K562 (cell line): ENCODE data around the gene CREB3L2. TPM values are rescaled to one million over a fixed set of nuclear protein-coding genes. Genes with fewer than 3 reads are reported as not detected.

Experiments
- ASH1L ChIP-seq: fragments of 450-650 bp; IDR thresholded peaks from 2 replicates; pipeline ENCODE4 v1.6.1; 2018; ENCODE audit warnings: borderline replicate concordance, mild to moderate bottlenecking, low read depth; ENCODE audit not compliant: partially characterized antibody
- BCOR ChIP-seq: fragments of 450-650 bp; IDR thresholded peaks from 2 replicates; pipeline ENCODE4 v1.6.1; 2016
- CCAR2 ChIP-seq: fragments of 200-400 bp; formaldehyde crosslinking; IDR thresholded peaks from 2 replicates; pipeline ENCODE4 v1.6.1; 2017; ENCODE audit warnings: mild to moderate bottlenecking, low read depth, low read length
- ELK3 ChIP-seq: fragments of 450-650 bp; formaldehyde crosslinking; IDR thresholded peaks from 2 replicates; pipeline ENCODE4 v1.4.0; 2020; ENCODE audit warnings: mild to moderate bottlenecking
- ETS2 ChIP-seq: IDR thresholded peaks from 2 replicates; pipeline ENCODE4 v1.6.1; 2016; ENCODE audit warnings: borderline replicate concordance, missing genetic modification characterization, mild to moderate bottlenecking, moderate library complexity, missing compliant biosample characterization; ENCODE audit not compliant: poor library complexity, severe bottlenecking
- EZH2 ChIP-seq: IDR thresholded peaks from 2 replicates; pipeline ENCODE4 v1.6.1; 2012; ENCODE audit warnings: low read depth, mild to moderate bottlenecking, inconsistent platforms, low read length, borderline replicate concordance
- FOXJ3 ChIP-seq: sonication (generic); formaldehyde crosslinking; IDR thresholded peaks from 2 replicates; pipeline ENCODE4 v1.4.0; 2020; ENCODE audit warnings: mild to moderate bottlenecking, missing genetic modification reagents
- FOXK2 ChIP-seq, 2 experiments: fragments of 450-650 bp; IDR thresholded peaks in 1 of 2; conservative IDR thresholded peaks in 1 of 2; 2 replicates each; pipeline ENCODE4 v1.6.1; 2016; ENCODE audit warnings: low read depth in 2 of 2, mild to moderate bottlenecking in 1 of 2
- GTF2F1 ChIP-seq: IDR thresholded peaks from 2 replicates; pipeline ENCODE4 v1.6.1; 2011; ENCODE audit warnings: low read depth, low read length, improper control_type of control experiment
- JUND ChIP-seq, 2 experiments: IDR thresholded peaks; 2 replicates in 1 of 2; 3 replicates in 1 of 2; pipeline ENCODE4 v1.6.1; 2011; ENCODE audit warnings: borderline replicate concordance in 2 of 2, low read depth in 2 of 2, low read length in 2 of 2, improper control_type of control experiment in 1 of 2, missing biosample characterization in 1 of 2, missing genetic modification characterization in 1 of 2, missing genetic modification reagents in 1 of 2
- MIER1 ChIP-seq: fragments of 450-650 bp; IDR thresholded peaks from 2 replicates; pipeline ENCODE4 v1.6.1; 2016; ENCODE audit warnings: antibody characterized with exemption, mild to moderate bottlenecking, low read depth
- NFXL1 ChIP-seq: fragments of 450-650 bp; formaldehyde crosslinking; IDR thresholded peaks from 2 replicates; pipeline ENCODE4 v1.4.0; 2021; ENCODE audit warnings: mild to moderate bottlenecking
- SMC3 ChIP-seq: conservative IDR thresholded peaks from 2 replicates; pipeline ENCODE4 v1.6.1; 2011; ENCODE audit warnings: low read depth, low read length, improper control_type of control experiment; ENCODE audit not compliant: insufficient read depth
- ZBTB11 ChIP-seq, 3 experiments: fragments of 200-800 bp in 1 of 3; fragments of 250-450 bp in 1 of 3; fragments of 450-650 bp in 1 of 3; sonication (Bioruptor Pico) in 1 of 3; sonication (Bioruptor generic) in 1 of 3; formaldehyde crosslinking in 1 of 3; IDR thresholded peaks; 2 replicates each; pipeline versions ENCODE4 v1.6.1 to v1.8.0; 2016 to 2022; ENCODE audit warnings: mild to moderate bottlenecking in 2 of 3, missing genetic modification characterization in 2 of 3, missing compliant biosample characterization in 1 of 3, moderate library complexity in 1 of 3
- ZNF197 ChIP-seq: fragments of 200-800 bp; sonication (Bioruptor generic); IDR thresholded peaks from 2 replicates; pipeline ENCODE4 v1.6.1; 2016; ENCODE audit warnings: low read depth, missing genetic modification characterization, missing compliant biosample characterization
- polyA plus RNA-seq, 8 experiments: library from polyadenylated mRNA; depleted of rRNA in 4 of 8; stranded (reverse) in 5 of 8; unstranded in 3 of 8; fragments of >200 nt; fragmentation: Nextera tagmentation in 2 of 8; fragmentation: Illumina TruSeq in 1 of 8; extraction: Ambion mirVana in 2 of 8; extraction: Trizol in 1 of 8; gene quantifications; 2 replicates each; pipeline versions ENCODE4 v1.2.1 to v1.2.3, GENCODE V29; 2011 to 2014; ENCODE audit warnings: inconsistent platforms in 1 of 8, missing spikeins in 1 of 8
- total RNA-seq, 7 experiments: library from RNA; depleted of rRNA in 6 of 7; stranded (reverse); fragments of >200 nt in 6 of 7; fragmentation: Illumina TruSeq in 2 of 7; extraction: Trizol in 2 of 7; gene quantifications; 2 replicates each; pipeline versions ENCODE4 v1.2.1 to v1.2.3, GENCODE V29; 2011 to 2021; ENCODE audit warnings: low replicate concordance in 1 of 7
- TF ChIP-seq, protein P1 (sequence below): fragments of 450-650 bp; IDR thresholded peaks from 2 replicates; pipeline ENCODE4 v1.6.1; 2016
- TF ChIP-seq, protein P2 (sequence below): fragments of 450-650 bp; IDR thresholded peaks from 2 replicates; pipeline ENCODE4 v1.6.1; 2017; ENCODE audit warnings: antibody characterized with exemption, mild to moderate bottlenecking

The CREB3L2 gene
- total and polyA plus RNA-seq, 9 of the 15 experiments (the other 6 are each of a cell fraction or from before 2014, with no cell fraction given) = 7.1 to 45.6 (median 15.8) TPM

GRCh38 chr7:138000081-138000701 lies 1.7 kb downstream of the CREB3L2 start (continued):
- TF ChIP-seq ELK3 (no peak), FOXJ3 (CRISPR knock-in tag) (no peak), JUND (IDR thresholded peaks at IDR 0.05; ENCODE audit: borderline replicate concordance, low read depth, low read length) (no peak), JUND (tag; IDR thresholded peaks at IDR 0.05; ENCODE audit: borderline replicate concordance, low read depth, low read length) (peak; percentile 44; the same call in 1 of the 3 replicates), EZH2 (no peak), ASH1L (no peak), ZBTB11 (CRISPR knock-in tag; IDR thresholded peaks at IDR 0.05) (no peak; a peak in 1 of 6 replicates), CCAR2 (no peak), GTF2F1 (no peak), FOXK2 (conservative IDR thresholded peaks at IDR 0.05 in 1 of 2, IDR thresholded peaks at IDR 0.05 in 1 of 2; ENCODE audit: low read depth in 2 of 2) (no peak), MIER1 (no peak), NFXL1 (CRISPR knock-in tag) (no peak), ETS2 (tag) (no peak), ZNF197 (no peak), BCOR (no peak), SMC3 (no peak)
- TF ChIP-seq, protein P1, sequence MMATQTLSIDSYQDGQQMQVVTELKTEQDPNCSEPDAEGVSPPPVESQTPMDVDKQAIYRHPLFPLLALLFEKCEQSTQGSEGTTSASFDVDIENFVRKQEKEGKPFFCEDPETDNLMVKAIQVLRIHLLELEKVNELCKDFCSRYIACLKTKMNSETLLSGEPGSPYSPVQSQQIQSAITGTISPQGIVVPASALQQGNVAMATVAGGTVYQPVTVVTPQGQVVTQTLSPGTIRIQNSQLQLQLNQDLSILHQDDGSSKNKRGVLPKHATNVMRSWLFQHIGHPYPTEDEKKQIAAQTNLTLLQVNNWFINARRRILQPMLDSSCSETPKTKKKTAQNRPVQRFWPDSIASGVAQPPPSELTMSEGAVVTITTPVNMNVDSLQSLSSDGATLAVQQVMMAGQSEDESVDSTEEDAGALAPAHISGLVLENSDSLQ = no peak
- TF ChIP-seq, protein P2, sequence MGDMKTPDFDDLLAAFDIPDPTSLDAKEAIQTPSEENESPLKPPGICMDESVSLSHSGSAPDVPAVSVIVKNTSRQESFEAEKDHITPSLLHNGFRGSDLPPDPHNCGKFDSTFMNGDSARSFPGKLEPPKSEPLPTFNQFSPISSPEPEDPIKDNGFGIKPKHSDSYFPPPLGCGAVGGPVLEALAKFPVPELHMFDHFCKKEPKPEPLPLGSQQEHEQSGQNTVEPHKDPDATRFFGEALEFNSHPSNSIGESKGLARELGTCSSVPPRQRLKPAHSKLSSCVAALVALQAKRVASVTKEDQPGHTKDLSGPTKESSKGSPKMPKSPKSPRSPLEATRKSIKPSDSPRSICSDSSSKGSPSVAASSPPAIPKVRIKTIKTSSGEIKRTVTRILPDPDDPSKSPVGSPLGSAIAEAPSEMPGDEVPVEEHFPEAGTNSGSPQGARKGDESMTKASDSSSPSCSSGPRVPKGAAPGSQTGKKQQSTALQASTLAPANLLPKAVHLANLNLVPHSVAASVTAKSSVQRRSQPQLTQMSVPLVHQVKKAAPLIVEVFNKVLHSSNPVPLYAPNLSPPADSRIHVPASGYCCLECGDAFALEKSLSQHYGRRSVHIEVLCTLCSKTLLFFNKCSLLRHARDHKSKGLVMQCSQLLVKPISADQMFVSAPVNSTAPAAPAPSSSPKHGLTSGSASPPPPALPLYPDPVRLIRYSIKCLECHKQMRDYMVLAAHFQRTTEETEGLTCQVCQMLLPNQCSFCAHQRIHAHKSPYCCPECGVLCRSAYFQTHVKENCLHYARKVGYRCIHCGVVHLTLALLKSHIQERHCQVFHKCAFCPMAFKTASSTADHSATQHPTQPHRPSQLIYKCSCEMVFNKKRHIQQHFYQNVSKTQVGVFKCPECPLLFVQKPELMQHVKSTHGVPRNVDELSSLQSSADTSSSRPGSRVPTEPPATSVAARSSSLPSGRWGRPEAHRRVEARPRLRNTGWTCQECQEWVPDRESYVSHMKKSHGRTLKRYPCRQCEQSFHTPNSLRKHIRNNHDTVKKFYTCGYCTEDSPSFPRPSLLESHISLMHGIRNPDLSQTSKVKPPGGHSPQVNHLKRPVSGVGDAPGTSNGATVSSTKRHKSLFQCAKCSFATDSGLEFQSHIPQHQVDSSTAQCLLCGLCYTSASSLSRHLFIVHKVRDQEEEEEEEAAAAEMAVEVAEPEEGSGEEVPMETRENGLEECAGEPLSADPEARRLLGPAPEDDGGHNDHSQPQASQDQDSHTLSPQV = no peak
